ENCODE measurements around the gene ZGRF1. TPM values are rescaled to one million over a fixed set of nuclear protein-coding genes. Genes with fewer than 3 reads are reported as not detected.

The ZGRF1 gene
- polyA plus RNA-seq, 1 donor from 2014 or later, result 18.0 TPM

DNA sequence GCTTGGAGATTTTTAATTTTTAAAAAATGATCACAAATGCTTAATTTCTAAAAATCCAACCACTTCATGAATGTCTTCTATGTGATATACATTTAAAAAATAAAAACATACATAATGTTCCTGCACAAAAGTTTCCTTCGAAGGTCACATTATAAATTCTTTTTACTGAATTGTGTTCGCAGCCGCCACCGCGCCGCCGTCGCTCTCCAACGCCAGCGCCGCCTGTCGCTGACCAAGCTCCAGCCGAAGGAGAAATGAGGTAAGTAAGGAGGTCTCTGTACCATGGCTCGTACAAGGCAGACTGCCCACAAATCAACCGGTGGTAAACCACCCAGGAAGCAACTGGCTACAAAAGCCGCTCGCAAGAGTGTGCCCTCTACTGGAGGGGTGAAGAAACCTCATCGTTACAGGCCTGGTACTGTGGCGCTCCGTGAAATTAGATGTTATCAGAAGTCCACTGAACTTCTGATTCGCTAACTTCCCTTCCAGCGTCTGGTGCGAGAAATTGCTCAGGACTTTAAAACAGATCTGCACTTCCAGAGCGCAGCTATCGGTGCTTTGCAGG is 71.9 kb downstream of the ZGRF1 start:
- no peak overlapping the region for H3K4me2 ChIP-seq (ENCODE audit: low read length)
- no peaks in the 10 kb centered on the region for H3K27me3 ChIP-seq (ENCODE audit: insufficient read depth, low read depth, low read length)
- H3F3A ChIP-seq (ENCODE audit: insufficient read depth, low read length, poor library complexity, severe bottlenecking), result no peaks in the 10 kb centered on the region
- no peak overlapping the region for H3K4me3 ChIP-seq (ENCODE audit: low read length)
- no peak overlapping the region for H3K27ac ChIP-seq (ENCODE audit: low read length)
- H3K36me3 ChIP-seq (ENCODE audit: insufficient read depth, low read length), result no peaks in the 10 kb centered on the region
- no peak overlapping the region for H3K9ac ChIP-seq (ENCODE audit: low read length)
- no peaks in the 10 kb centered on the region for H3K79me2 ChIP-seq (replicated peaks; ENCODE audit: insufficient read depth, low read length)
- no peaks in the 10 kb centered on the region for H3K9me2 ChIP-seq (ENCODE audit: insufficient read depth, low read length)
- H3K9me3 ChIP-seq (ENCODE audit: low read length), result no peaks in the 10 kb centered on the region
- no peak overlapping the region for H2AFZ ChIP-seq (ENCODE audit: low read depth, low read length)
- TF ChIP-seq RAD21 (conservative IDR thresholded peaks at IDR 0.05), result no peak
- TF ChIP-seq MXI1 (conservative IDR thresholded peaks at IDR 0.05; ENCODE audit: poor library complexity, severe bottlenecking), result no peak
- TF ChIP-seq POLR2AphosphoS5 (IDR thresholded peaks at IDR 0.05), result no peak
- TF ChIP-seq, protein P1, sequence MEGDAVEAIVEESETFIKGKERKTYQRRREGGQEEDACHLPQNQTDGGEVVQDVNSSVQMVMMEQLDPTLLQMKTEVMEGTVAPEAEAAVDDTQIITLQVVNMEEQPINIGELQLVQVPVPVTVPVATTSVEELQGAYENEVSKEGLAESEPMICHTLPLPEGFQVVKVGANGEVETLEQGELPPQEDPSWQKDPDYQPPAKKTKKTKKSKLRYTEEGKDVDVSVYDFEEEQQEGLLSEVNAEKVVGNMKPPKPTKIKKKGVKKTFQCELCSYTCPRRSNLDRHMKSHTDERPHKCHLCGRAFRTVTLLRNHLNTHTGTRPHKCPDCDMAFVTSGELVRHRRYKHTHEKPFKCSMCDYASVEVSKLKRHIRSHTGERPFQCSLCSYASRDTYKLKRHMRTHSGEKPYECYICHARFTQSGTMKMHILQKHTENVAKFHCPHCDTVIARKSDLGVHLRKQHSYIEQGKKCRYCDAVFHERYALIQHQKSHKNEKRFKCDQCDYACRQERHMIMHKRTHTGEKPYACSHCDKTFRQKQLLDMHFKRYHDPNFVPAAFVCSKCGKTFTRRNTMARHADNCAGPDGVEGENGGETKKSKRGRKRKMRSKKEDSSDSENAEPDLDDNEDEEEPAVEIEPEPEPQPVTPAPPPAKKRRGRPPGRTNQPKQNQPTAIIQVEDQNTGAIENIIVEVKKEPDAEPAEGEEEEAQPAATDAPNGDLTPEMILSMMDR (IDR thresholded peaks at IDR 0.05; ENCODE audit: poor library complexity, severe bottlenecking), result no peak
- TF ChIP-seq EP300 (conservative IDR thresholded peaks at IDR 0.05; ENCODE audit: poor library complexity, severe bottlenecking), result no peak
- TF ChIP-seq REST (IDR thresholded peaks at IDR 0.05; ENCODE audit: borderline replicate concordance), result no peak
- TF ChIP-seq SMC3 (conservative IDR thresholded peaks at IDR 0.05; ENCODE audit: poor library complexity), result no peak
- no peak for TF ChIP-seq TAF1 (IDR thresholded peaks at IDR 0.05; ENCODE audit: low read depth)
- TF ChIP-seq EZH2 (IDR thresholded peaks at IDR 0.05; ENCODE audit: borderline replicate concordance, insufficient read depth, low read length, poor library complexity, severe bottlenecking), result no peak
- no peaks in the 10 kb centered on the region for H4K20me1 ChIP-seq (ENCODE audit: insufficient read depth)

GRCh38 chr4:112563431-112564200 is 73.1 kb downstream of the ZGRF1 start:
- TF ChIP-seq REST (IDR thresholded peaks at IDR 0.05; ENCODE audit: borderline replicate concordance), result no peak
- no peak for TF ChIP-seq MXI1 (conservative IDR thresholded peaks at IDR 0.05; ENCODE audit: poor library complexity, severe bottlenecking)
- no peak for TF ChIP-seq POLR2AphosphoS5 (IDR thresholded peaks at IDR 0.05)
- H2AFZ ChIP-seq (ENCODE audit: low read depth, low read length), result no peak overlapping the region
- no peaks in the 10 kb centered on the region for H3K79me2 ChIP-seq (replicated peaks; ENCODE audit: insufficient read depth, low read length)
- H3K9me3 ChIP-seq (ENCODE audit: low read length), result no peaks in the 10 kb centered on the region
- H3K27me3 ChIP-seq (ENCODE audit: insufficient read depth, low read depth, low read length), result no peaks in the 10 kb centered on the region
- no peaks in the 10 kb centered on the region for H3K9me2 ChIP-seq (ENCODE audit: insufficient read depth, low read length)
- H3K36me3 ChIP-seq (ENCODE audit: insufficient read depth, low read length), result no peaks in the 10 kb centered on the region
- no peak overlapping the region for H3K27ac ChIP-seq (ENCODE audit: low read length)
- no peak overlapping the region for H3K4me3 ChIP-seq (ENCODE audit: low read length)
- no peaks in the 10 kb centered on the region for H3F3A ChIP-seq (ENCODE audit: insufficient read depth, low read length, poor library complexity, severe bottlenecking)
- H4K20me1 ChIP-seq (ENCODE audit: insufficient read depth), result no peaks in the 10 kb centered on the region
- no peak overlapping the region for H3K9ac ChIP-seq (ENCODE audit: low read length)
- no peak overlapping the region for H3K4me2 ChIP-seq (ENCODE audit: low read length)
